SK-N-SH treated with all-trans-retinoic acid at 6 μM for 48 hours (cell line): ENCODE data around the gene NBR1.
"Not testable (repeated sequence)": the region's sequence is repeated elsewhere in the genome, so short reads cannot be mapped to it uniquely, and the experiment has no call there.

ENCODE experiments used
- ARNTL ChIP-seq: fragments of 450-650 bp; formaldehyde crosslinking; IDR thresholded peaks from 2 replicates; pipeline ENCODE4 v1.5.0; 2020; ENCODE audit warnings: low read depth, mild to moderate bottlenecking, moderate library complexity, borderline replicate concordance
- BACH2 ChIP-seq: fragments of 250-450 bp; sonication (Bioruptor Pico); IDR thresholded peaks from 2 replicates; pipeline ENCODE4 v1.9.0; 2021; ENCODE audit warnings: mild to moderate bottlenecking, borderline replicate concordance
- ESRRG ChIP-seq: fragments of 250-450 bp; sonication (Bioruptor Pico); IDR thresholded peaks from 2 replicates; pipeline ENCODE4 v1.6.1; 2021; ENCODE audit warnings: mild to moderate bottlenecking
- ISL1 ChIP-seq: fragments of 250-450 bp; sonication (Bioruptor Pico); IDR thresholded peaks from 2 replicates; pipeline ENCODE4 v2.1.2; 2022; ENCODE audit warnings: mild to moderate bottlenecking, moderate library complexity
- PPARA ChIP-seq: fragments of 250-450 bp; sonication (Bioruptor Pico); IDR thresholded peaks from 2 replicates; pipeline ENCODE4 v1.5.0; 2020; ENCODE audit warnings: mild to moderate bottlenecking, borderline replicate concordance
- RARB ChIP-seq: fragments of 250-450 bp; sonication (Bioruptor Pico); IDR thresholded peaks from 2 replicates; pipeline ENCODE4 v1.8.0; 2021; ENCODE audit warnings: mild to moderate bottlenecking, moderate library complexity
- SNAI2 ChIP-seq: fragments of 250-450 bp; sonication (Bioruptor Pico); IDR thresholded peaks from 2 replicates; pipeline ENCODE4 v1.5.0; 2020; ENCODE audit warnings: mild to moderate bottlenecking, moderate library complexity
- TOX ChIP-seq: fragments of 250-450 bp; sonication (Bioruptor Pico); IDR thresholded peaks from 2 replicates; pipeline ENCODE4 v1.8.0; 2021; ENCODE audit warnings: mild to moderate bottlenecking, moderate library complexity, borderline replicate concordance
- ZFP3 ChIP-seq: fragments of 250-450 bp; sonication (Bioruptor Pico); IDR thresholded peaks from 2 replicates; pipeline ENCODE4 v1.5.0; 2020; ENCODE audit warnings: mild to moderate bottlenecking, moderate library complexity
- ZFP30 ChIP-seq: fragments of 450-650 bp; formaldehyde crosslinking; IDR thresholded peaks from 2 replicates; pipeline ENCODE4 v1.5.0; 2022; ENCODE audit warnings: mild to moderate bottlenecking, moderate library complexity
- TF ChIP-seq, protein P1 (sequence below): fragments of 250-450 bp; sonication (Bioruptor Pico); IDR thresholded peaks from 2 replicates; pipeline ENCODE4 v1.8.0; 2020; ENCODE audit warnings: mild to moderate bottlenecking, moderate library complexity, borderline replicate concordance
- TF ChIP-seq, protein P2 (sequence below): fragments of 250-450 bp; sonication (Bioruptor Pico); IDR thresholded peaks from 2 replicates; pipeline ENCODE4 v1.5.0; 2020; ENCODE audit warnings: mild to moderate bottlenecking, moderate library complexity

DNA sequence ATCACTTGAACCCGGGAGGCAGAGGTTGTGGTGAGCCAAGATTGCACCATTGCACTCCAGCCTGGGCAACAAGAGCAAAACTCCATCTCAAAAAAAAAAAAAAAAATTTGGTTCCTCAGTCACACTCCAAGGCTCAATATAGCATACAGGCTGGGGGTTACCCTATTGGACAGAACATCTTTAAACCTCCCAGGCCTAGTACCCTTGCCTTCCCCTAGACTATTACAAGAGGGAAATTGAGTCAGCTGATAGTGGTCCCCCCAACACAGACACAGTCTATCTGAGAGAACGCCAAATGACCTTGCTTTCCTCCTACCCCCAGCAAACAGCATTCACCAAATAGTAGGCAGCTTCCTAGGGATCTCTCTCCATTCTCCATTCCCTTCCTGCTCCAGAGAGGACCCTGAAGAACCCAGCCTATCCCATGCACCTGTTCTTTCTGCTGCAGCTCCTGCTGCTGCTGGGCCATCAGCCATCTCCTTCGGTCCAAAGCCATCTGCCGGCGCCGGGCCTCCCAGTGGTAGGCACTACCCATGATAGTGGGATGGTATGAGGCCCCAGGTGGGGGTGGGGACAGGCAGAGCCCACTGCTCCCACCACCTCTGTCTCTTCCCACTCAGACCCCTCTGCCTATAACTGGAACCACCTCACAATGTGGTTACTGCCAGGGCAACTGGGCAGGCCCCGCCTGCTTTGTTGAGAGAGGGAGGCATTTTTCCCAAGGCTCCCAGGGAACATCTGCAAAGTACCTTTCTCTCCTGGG lies 57.2 kb downstream of the NBR1 start, which contains the start of gene CCDC200:
- TF ChIP-seq, protein P1, sequence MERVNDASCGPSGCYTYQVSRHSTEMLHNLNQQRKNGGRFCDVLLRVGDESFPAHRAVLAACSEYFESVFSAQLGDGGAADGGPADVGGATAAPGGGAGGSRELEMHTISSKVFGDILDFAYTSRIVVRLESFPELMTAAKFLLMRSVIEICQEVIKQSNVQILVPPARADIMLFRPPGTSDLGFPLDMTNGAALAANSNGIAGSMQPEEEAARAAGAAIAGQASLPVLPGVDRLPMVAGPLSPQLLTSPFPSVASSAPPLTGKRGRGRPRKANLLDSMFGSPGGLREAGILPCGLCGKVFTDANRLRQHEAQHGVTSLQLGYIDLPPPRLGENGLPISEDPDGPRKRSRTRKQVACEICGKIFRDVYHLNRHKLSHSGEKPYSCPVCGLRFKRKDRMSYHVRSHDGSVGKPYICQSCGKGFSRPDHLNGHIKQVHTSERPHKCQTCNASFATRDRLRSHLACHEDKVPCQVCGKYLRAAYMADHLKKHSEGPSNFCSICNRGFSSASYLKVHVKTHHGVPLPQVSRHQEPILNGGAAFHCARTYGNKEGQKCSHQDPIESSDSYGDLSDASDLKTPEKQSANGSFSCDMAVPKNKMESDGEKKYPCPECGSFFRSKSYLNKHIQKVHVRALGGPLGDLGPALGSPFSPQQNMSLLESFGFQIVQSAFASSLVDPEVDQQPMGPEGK: not testable (repeated sequence)
- TF ChIP-seq ZFP3 (CRISPR knock-in tag); PPARA; TOX; BACH2 (CRISPR knock-in tag); ZFP30 (CRISPR knock-in tag); ESRRG (CRISPR knock-in tag); ISL1 (CRISPR knock-in tag); SNAI2 (CRISPR knock-in tag); ARNTL (CRISPR knock-in tag); RARB (CRISPR knock-in tag): not testable (repeated sequence)
- TF ChIP-seq, protein P2, sequence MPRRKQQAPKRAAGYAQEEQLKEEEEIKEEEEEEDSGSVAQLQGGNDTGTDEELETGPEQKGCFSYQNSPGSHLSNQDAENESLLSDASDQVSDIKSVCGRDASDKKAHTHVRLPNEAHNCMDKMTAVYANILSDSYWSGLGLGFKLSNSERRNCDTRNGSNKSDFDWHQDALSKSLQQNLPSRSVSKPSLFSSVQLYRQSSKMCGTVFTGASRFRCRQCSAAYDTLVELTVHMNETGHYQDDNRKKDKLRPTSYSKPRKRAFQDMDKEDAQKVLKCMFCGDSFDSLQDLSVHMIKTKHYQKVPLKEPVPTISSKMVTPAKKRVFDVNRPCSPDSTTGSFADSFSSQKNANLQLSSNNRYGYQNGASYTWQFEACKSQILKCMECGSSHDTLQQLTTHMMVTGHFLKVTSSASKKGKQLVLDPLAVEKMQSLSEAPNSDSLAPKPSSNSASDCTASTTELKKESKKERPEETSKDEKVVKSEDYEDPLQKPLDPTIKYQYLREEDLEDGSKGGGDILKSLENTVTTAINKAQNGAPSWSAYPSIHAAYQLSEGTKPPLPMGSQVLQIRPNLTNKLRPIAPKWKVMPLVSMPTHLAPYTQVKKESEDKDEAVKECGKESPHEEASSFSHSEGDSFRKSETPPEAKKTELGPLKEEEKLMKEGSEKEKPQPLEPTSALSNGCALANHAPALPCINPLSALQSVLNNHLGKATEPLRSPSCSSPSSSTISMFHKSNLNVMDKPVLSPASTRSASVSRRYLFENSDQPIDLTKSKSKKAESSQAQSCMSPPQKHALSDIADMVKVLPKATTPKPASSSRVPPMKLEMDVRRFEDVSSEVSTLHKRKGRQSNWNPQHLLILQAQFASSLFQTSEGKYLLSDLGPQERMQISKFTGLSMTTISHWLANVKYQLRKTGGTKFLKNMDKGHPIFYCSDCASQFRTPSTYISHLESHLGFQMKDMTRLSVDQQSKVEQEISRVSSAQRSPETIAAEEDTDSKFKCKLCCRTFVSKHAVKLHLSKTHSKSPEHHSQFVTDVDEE (CRISPR knock-in tag): not testable (repeated sequence)
